Endothelial cell of umbilical vein (primary cell): ENCODE measurements around the gene DDX25. TPM values are rescaled to one million over a fixed set of nuclear protein-coding genes. Genes with fewer than 3 reads are reported as not detected.

Experiments
- BruUV-seq: library from RNA; stranded (reverse); fragments of 400-500 nt; replicated peaks from 2 replicates; lab custom pipeline; 2021; lab: Mats Ljungman, UMichigan
- CTCF ChIA-PET: fragments of 300-600, 350-600 bp; sonication (Branson Sonifier 250); formaldehyde crosslinking; loops from one replicate; lab custom pipeline; 2021; ENCODE audit warnings: antibody characterized with exemption, inconsistent platforms; lab: Charles Lee
- POLR2A ChIA-PET: fragments of 300-600, 350-600 bp; sonication (Branson Sonifier 250); formaldehyde crosslinking; loops from one replicate; lab custom pipeline; 2021; ENCODE audit warnings: antibody characterized with exemption, inconsistent platforms; lab: Charles Lee
- DNase-seq: peaks from one replicate; pipeline ENCODE4 v3.0.0-alpha.2; 2011; ENCODE audit warnings: low read depth, low spot score
- FAIRE-seq: peaks from 2 replicates; lab custom pipeline; 2011; peaks lifted over from hg19 to GRCh38; lab: Jason Lieb, UNC
- H2AFZ ChIP-seq: 2 replicates; pipeline ENCODE4 v1.6.0; 2012; ENCODE audit warnings: low read depth, low read length, control low read depth, inconsistent platforms
- H3K27ac ChIP-seq: 2 replicates; pipeline ENCODE4 v1.5.1; 2011; ENCODE audit warnings: low read depth, mild to moderate bottlenecking, control low read depth, low read length, moderate library complexity; ENCODE audit not compliant: insufficient read depth
- H3K27me3 ChIP-seq, 2 experiments: 2 replicates each; pipeline versions ENCODE4 v1.6.0 to v1.6.1; 2011; ENCODE audit warnings: low read length in 2 of 2, mixed read lengths in 1 of 2; ENCODE audit not compliant: control insufficient read depth in 2 of 2, insufficient read depth in 2 of 2
- H3K36me3 ChIP-seq, 2 experiments: 2 replicates in 1 of 2; 3 replicates in 1 of 2; pipeline ENCODE4 v1.5.1; 2011; ENCODE audit warnings: low read length in 2 of 2, mild to moderate bottlenecking in 1 of 2, moderate library complexity in 1 of 2; ENCODE audit not compliant: control insufficient read depth in 2 of 2, insufficient read depth in 2 of 2; ENCODE audit errors: extremely low read depth in 1 of 2
- H3K4me1 ChIP-seq: 3 replicates; pipeline ENCODE4 v1.5.1; 2011; ENCODE audit warnings: mild to moderate bottlenecking, low read length; ENCODE audit not compliant: control insufficient read depth, insufficient read depth; ENCODE audit errors: extremely low read depth
- H3K4me2 ChIP-seq: 2 replicates; pipeline ENCODE4 v1.6.1; 2011; ENCODE audit warnings: low read length, control low read depth, mixed read lengths; ENCODE audit not compliant: insufficient read depth
- H3K4me3 ChIP-seq, 3 experiments: fragments of 200-600 bp in 1 of 3; sonication (generic), shearing (Covaris generic) in 1 of 3; replicated peaks in 1 of 3; 2 replicates each; pipeline ENCODE4 v1.5.1; 2011 to 2016; ENCODE audit warnings: control low read depth in 3 of 3, low read length in 3 of 3, mild to moderate bottlenecking in 2 of 3, inconsistent platforms in 1 of 3, low read depth in 1 of 3, moderate library complexity in 1 of 3; ENCODE audit not compliant: insufficient read depth in 1 of 3
- H3K79me2 ChIP-seq: 2 replicates; pipeline ENCODE4 v1.6.0; 2012; ENCODE audit warnings: low read length, inconsistent platforms; ENCODE audit not compliant: control insufficient read depth, insufficient read depth
- H3K9ac ChIP-seq: replicated peaks from 2 replicates; pipeline ENCODE3; 2011; ENCODE audit warnings: low read length, control low read depth; ENCODE audit not compliant: insufficient read depth; ENCODE audit errors: extremely low read depth
- H3K9me1 ChIP-seq: replicated peaks from 3 replicates; pipeline ENCODE4 v1.6.0; 2011; ENCODE audit warnings: mild to moderate bottlenecking, low read length; ENCODE audit not compliant: control insufficient read depth, insufficient read depth; ENCODE audit errors: extremely low read depth
- H3K9me3 ChIP-seq: replicated peaks from 2 replicates; pipeline ENCODE4 v1.5.1; 2012; ENCODE audit warnings: low read length, inconsistent platforms; ENCODE audit not compliant: control insufficient read depth, insufficient read depth
- H4K20me1 ChIP-seq: replicated peaks from 2 replicates; pipeline ENCODE3; 2011; ENCODE audit warnings: mild to moderate bottlenecking, low read length; ENCODE audit not compliant: control insufficient read depth, insufficient read depth; ENCODE audit errors: extremely low read depth
- EZH2 ChIP-seq: IDR thresholded peaks from 2 replicates; pipeline ENCODE4 v1.6.1; 2012; ENCODE audit warnings: borderline replicate concordance, low read depth, mild to moderate bottlenecking, moderate library complexity, low read length, inconsistent platforms; ENCODE audit not compliant: severe bottlenecking
- FOS ChIP-seq: IDR thresholded peaks from 2 replicates; pipeline ENCODE4 v1.6.1; 2011; ENCODE audit warnings: mild to moderate bottlenecking, low read length, moderate library complexity, borderline replicate concordance; ENCODE audit not compliant: insufficient read depth
- GATA2 ChIP-seq: IDR thresholded peaks from 2 replicates; pipeline ENCODE4 v1.7.0; 2011; ENCODE audit warnings: low read depth, mild to moderate bottlenecking, moderate library complexity, mixed read lengths, low read length; ENCODE audit not compliant: insufficient read length, insufficient read depth
- JUN ChIP-seq: IDR thresholded peaks from 2 replicates; pipeline ENCODE4 v1.6.1; 2011; ENCODE audit warnings: borderline replicate concordance, low read depth; ENCODE audit not compliant: insufficient read length, insufficient read depth
- MYC ChIP-seq: IDR thresholded peaks from one replicate; pipeline ENCODE4 v1.6.1; 2011; ENCODE audit warnings: mild to moderate bottlenecking, low read depth, low read length
- POLR2A ChIP-seq: IDR thresholded peaks from 2 replicates; pipeline ENCODE4 v1.6.1; 2012; ENCODE audit warnings: low read depth, mild to moderate bottlenecking, control low read depth, low read length
- POLR2AphosphoS5 ChIP-seq: IDR thresholded peaks from 2 replicates; pipeline ENCODE4 v1.6.1; 2012; ENCODE audit warnings: low read depth, mild to moderate bottlenecking, control low read depth, low read length, moderate library complexity; ENCODE audit not compliant: insufficient read depth
- dilution Hi-C: fragments of 300-500 bp; cut with MboI; formaldehyde crosslinking; loops from one replicate; pipeline ENCODE4 v1.15.0; 2019; ENCODE audit warnings: low sequenced_read_pairs; ENCODE audit not compliant: extremely low pct_ligation_motif_present
- intact Hi-C: fragments of 100-400 bp; cut with micrococcal nuclease; formaldehyde crosslinking; loops from one replicate; pipeline ENCODE4 v1.10.0; 2022
- polyA plus RNA-seq, 4 experiments: library from polyadenylated mRNA; depleted of rRNA in 3 of 4; stranded (reverse) in 3 of 4; unstranded in 1 of 4; fragments of >200 nt; gene quantifications; 2 replicates each; pipeline versions ENCODE4 v1.2.1 to v1.2.3, GENCODE V29; 2011 to 2012; ENCODE audit warnings: missing spikeins in 1 of 4
- total RNA-seq: library from RNA; stranded (reverse); gene quantifications from 2 replicates; pipeline ENCODE4 v1.2.3, GENCODE V29; 2021
- TF ChIP-seq, protein P1 (sequence below): IDR thresholded peaks from 2 replicates; pipeline ENCODE4 v1.6.1; 2011; ENCODE audit not compliant: insufficient read depth, insufficient read length
- TF ChIP-seq, protein P2 (sequence below), 2 donors: IDR thresholded peaks; 1 replicate in 1 of 2; 2 replicates in 1 of 2; pipeline ENCODE4 v1.5.1; 2011; ENCODE audit warnings: low read length in 2 of 2, mild to moderate bottlenecking in 2 of 2, moderate library complexity in 2 of 2, control low read depth in 1 of 2, inconsistent platforms in 1 of 2, low read depth in 1 of 2; ENCODE audit not compliant: insufficient read depth in 1 of 2; ENCODE audit errors: extremely low read depth in 1 of 2

The DDX25 gene
- total and polyA plus RNA-seq, 2 donors (not counting 3 experiments of a cell fraction or from before 2014, with no cell fraction given): not detected

DNA sequence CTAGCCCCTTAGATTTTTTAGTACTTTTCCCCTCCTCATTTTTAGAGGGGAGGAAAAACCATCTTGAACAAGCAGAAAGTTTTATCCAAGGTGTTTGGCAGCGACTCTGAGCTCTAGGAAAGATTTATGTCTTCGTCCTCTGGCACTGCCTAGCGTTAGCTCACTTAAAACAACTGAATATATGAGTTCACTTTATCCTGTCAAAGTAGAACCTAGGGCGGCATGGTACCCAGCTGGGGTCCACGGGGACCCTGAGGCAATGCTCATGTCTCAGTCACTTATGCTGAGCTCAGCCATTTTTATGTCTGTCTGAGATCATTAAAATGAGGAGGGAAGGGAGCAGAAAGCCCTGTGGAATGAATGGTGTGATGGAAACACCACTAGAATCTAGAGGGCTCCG is 27.4 kb downstream of the DDX25 start:
- H3K36me3 ChIP-seq: no peaks in the 10 kb centered on the region
- BruUV-seq: no TSS peak
- FAIRE-seq: no peak
- TF ChIP-seq EZH2: no peak
- TF ChIP-seq, protein P1, sequence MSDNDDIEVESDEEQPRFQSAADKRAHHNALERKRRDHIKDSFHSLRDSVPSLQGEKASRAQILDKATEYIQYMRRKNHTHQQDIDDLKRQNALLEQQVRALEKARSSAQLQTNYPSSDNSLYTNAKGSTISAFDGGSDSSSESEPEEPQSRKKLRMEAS: no peak
- TF ChIP-seq, protein P2, sequence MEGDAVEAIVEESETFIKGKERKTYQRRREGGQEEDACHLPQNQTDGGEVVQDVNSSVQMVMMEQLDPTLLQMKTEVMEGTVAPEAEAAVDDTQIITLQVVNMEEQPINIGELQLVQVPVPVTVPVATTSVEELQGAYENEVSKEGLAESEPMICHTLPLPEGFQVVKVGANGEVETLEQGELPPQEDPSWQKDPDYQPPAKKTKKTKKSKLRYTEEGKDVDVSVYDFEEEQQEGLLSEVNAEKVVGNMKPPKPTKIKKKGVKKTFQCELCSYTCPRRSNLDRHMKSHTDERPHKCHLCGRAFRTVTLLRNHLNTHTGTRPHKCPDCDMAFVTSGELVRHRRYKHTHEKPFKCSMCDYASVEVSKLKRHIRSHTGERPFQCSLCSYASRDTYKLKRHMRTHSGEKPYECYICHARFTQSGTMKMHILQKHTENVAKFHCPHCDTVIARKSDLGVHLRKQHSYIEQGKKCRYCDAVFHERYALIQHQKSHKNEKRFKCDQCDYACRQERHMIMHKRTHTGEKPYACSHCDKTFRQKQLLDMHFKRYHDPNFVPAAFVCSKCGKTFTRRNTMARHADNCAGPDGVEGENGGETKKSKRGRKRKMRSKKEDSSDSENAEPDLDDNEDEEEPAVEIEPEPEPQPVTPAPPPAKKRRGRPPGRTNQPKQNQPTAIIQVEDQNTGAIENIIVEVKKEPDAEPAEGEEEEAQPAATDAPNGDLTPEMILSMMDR (IDR thresholded peaks at IDR 0.05; ENCODE audit: extremely low read depth in 1 of 2, insufficient read depth in 1 of 2, low read depth in 1 of 2, low read length in 2 of 2): no peak
- TF ChIP-seq MYC: no peak
- no peak for TF ChIP-seq POLR2A
- TF ChIP-seq POLR2AphosphoS5: no peak
- no peak for TF ChIP-seq GATA2
- no peak for TF ChIP-seq FOS
- TF ChIP-seq JUN: no peak
- no peaks in the 10 kb centered on the region for H3K4me1 ChIP-seq
- H3K9me1 ChIP-seq: no peaks in the 10 kb centered on the region
- no peak for DNase-seq
- H3K9ac ChIP-seq: no peak overlapping the region
- H3K4me3 ChIP-seq: no peak overlapping the region
- H4K20me1 ChIP-seq: no peaks in the 10 kb centered on the region
- no peaks in the 10 kb centered on the region for H3K9me3 ChIP-seq
- H3K79me2 ChIP-seq: no peaks in the 10 kb centered on the region
- dilution Hi-C loops: no loop called here
- peaks cover 2% of the 10 kb centered on the region in 2 experiments for H3K27me3 ChIP-seq
- POLR2A ChIA-PET: no interaction called here
- H2AFZ ChIP-seq: no peak overlapping the region
- intact Hi-C loops: no loop called here
- no peak overlapping the region for H3K4me2 ChIP-seq
- no peak overlapping the region for H3K27ac ChIP-seq
- CTCF ChIA-PET: interaction anchor here (1.0 kb wide), 1 partner anchor 262 kb away, joined by 3 read pairs; no protein-coding TSS in a partner anchor
